GM10248 (cell line): ENCODE results near the gene SETD4.

Experiments used
- CTCF ChIA-PET: fragments of 300-600 bp; sonication (Branson Sonifier 250); formaldehyde crosslinking; extraction: SDS; loops from one replicate; lab custom pipeline; 2021; ENCODE audit warnings: antibody characterized with exemption; lab: Yijun Ruan, JAX
- POLR2A ChIA-PET: fragments of 350-650 bp; sonication (Branson Sonifier 250); formaldehyde crosslinking; extraction: SDS; loops from one replicate; lab custom pipeline; 2020; ENCODE audit warnings: antibody characterized with exemption; lab: Yijun Ruan, JAX
- DNase-seq: peaks from one replicate; pipeline ENCODE4 v3.0.0; 2012; ENCODE audit errors: extremely low spot score
- CTCF ChIP-seq: IDR thresholded peaks from 2 replicates; pipeline ENCODE4 v1.5.1; 2012; ENCODE audit warnings: mild to moderate bottlenecking, low read depth; ENCODE audit errors: extremely low read depth, missing control alignments, control extremely low read depth

SETD4 gene

GRCh38 chr21:36040389-36040788 is 19.9 kb downstream of the SETD4 start:
- no peak for TF ChIP-seq CTCF
- ChIA-PET POLR2A (no interaction called here), CTCF (interaction anchor here (1.7 to 2.4 kb wide), 4 partner anchors 10 to 13 kb away, joined by 4 to 8 read pairs (median 6); no protein-coding TSS in a partner anchor)
- no peak for DNase-seq

- DNase-seq, result no peak
- TF ChIP-seq CTCF, result no peak
- ChIA-PET POLR2A (no interaction called here), CTCF (interaction anchor here (1.7 to 2.4 kb wide), 4 partner anchors 9 to 12 kb away, joined by 4 to 8 read pairs (median 6); no protein-coding TSS in a partner anchor)
These were observed 20.5 kb downstream of the SETD4 start for GRCh38 chr21:36039861-36040260.

- no peak for TF ChIP-seq CTCF
- ChIA-PET CTCF (interaction anchor here (1.9 kb wide), 1 partner anchor 11 kb away, joined by 4 read pairs; no protein-coding TSS in a partner anchor), POLR2A (no interaction called here)
- DNase-seq, result no peak
These were observed 21.4 kb downstream of the SETD4 start for GRCh38 chr21:36038701-36039497.

GRCh38 chr21:36035381-36035791 is 24.9 kb downstream of the SETD4 start:
- no peak for DNase-seq
- ChIA-PET CTCF (interaction anchor here (0.8 to 1.5 kb wide), 2 partner anchors 1312 to 1342 kb away, joined by 3 read pairs; no protein-coding TSS in a partner anchor), POLR2A (no interaction called here)
- no peak for TF ChIP-seq CTCF

GRCh38 chr21:36034211-36034913 is 26.0 kb downstream of the SETD4 start:
- POLR2A ChIA-PET, result no interaction called here
- CTCF ChIA-PET, result interaction anchor here (2.1 kb wide), 1 partner anchor 10 kb away, joined by 7 read pairs; no protein-coding TSS in a partner anchor
- TF ChIP-seq CTCF, result no peak
- DNase-seq, result no peak

GRCh38 chr21:36032647-36033406 is 27.5 kb downstream of the SETD4 start:
- POLR2A ChIA-PET, result no interaction called here
- no peak for DNase-seq
- CTCF ChIA-PET, result interaction anchor here (2.1 kb wide), 1 partner anchor 8 kb away, joined by 7 read pairs; no protein-coding TSS in a partner anchor
- no peak for TF ChIP-seq CTCF
